T-helper 22 cell (primary cell): ENCODE results near the gene ZNF700.
"Not testable (repeated sequence)": the region's sequence is repeated elsewhere in the genome, so short reads cannot be mapped to it uniquely, and the experiment has no call there.

Experiments used
- DNase-seq: peaks from one replicate; pipeline ENCODE4 v3.0.0-alpha.2; 2020; ENCODE audit warnings: low read depth

ZNF700 gene

DNA sequence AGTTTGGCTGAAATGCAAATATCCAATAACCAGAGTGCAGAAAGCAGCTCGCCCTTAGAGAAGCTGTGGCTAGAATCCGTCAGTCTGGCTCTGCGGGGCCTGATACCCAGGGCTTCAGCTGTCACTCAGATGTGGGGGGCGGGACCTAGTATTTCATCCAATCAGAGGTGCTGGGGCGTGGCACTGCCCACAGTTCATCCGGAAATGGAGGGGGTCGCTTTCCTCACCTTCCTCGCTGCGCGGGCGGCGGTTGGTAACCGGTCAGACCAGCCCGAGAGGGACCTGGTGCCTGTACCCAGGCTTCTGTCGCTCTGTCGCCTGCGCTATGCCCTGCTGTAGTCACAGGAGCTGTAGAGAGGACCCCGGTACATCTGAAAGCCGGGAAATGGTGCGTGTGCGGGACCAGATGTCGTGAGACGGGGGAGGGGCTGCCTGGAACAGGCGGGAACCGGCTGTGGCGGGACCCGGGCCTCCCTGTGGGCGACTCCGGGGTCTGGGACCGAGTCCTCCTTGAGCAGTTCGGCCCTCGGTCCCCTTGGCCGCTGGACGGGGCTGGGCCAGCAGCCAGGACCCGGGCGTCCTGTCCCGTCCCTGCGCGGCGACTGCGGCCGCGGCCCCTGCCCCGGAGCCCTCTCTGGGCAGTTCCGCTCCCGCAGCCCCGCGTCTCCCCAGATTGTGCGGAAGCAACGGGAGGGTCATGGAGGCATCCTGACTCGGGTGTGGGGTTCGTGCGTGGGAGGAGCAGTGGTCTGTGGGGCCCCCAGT, at the start of gene ZNF700:
Gene ZNF700 (plus strand): TSS at position 222 of the 765 bp plus-strand sequence. CDS start 104 bp downstream, at position 326.
- DNase-seq: peak; percentile 83

DNA sequence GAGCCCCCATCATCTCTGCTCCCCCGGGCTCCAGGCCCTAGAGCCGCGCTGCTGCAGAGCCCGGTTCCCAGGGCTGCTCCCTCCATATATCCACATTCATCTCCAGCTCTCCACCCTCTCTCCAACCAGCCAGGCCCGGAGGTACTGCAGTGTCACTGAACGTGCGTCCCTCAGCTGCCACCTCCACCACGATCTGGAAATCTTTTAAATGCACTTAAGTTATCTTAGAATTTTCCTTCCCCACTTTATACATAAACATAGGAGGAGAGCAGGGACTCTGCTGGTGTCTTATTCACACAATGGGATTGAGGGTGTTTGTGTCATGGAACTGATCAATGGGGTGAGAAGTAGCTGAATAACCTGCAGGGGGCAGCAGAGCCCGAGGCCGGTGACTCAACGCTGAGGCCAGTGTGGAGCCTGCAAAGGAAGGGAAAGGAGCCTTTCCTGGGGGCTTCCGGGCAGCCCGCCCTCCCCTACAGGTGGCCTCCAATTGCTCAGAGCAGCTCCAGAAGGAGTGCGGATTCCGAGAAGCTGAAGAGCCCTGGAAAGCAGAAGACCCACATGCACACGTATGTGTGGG, 45.1 kb upstream of the ZNF700 start:
- not testable (repeated sequence) for DNase-seq

DNA sequence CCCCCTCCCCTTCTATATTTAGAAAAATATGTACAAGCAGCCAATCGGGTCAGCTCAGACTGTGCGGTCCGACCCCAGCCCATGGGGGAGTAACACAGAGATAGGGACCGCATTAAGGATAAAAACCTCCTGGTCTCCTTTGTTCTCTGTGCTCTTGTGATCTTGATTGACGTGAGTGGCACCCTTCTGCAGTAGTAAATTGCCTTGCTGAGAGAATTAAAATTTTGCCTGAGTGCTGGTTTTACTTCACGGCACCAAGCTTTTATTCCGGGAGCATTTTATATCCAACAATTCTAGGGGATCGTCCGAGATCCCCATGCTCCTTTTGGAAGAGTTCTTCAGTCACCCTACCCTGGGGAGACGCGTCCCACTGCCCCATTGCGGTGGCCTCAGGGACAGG, 44.3 kb upstream of the ZNF700 start:
- DNase-seq: no peak

DNA sequence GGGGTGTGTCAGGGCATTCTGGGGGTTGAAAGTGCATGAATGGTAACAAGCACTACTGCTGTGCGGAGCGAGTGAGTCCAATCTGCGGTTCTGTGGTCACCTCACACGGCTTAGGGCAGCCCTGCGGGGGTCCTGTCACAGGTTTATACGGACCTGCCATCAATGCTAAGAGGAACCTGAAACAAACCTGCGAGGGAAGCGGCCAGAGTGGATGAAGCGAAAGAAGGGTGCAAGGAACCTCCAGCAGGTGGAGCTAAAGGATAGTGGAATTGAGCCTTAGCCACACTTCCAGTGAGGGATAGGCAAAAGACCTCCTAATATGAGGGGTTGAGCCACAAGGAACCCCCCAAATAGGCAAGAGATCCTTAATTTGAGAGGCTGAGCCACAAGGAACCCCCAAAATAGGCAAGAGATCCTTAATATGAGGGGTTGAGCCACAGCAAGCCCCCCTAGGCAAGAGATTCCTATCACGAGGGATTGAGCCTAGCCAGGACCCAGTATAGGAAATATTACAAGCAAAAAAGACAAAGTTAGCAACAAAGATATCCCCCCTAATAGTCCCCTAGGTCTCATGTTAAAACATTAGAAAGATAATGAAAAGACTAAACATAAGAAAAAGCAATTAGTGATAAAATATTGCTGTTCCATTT, 43.6 kb upstream of the ZNF700 start:
- peak; percentile 2 for DNase-seq

DNA sequence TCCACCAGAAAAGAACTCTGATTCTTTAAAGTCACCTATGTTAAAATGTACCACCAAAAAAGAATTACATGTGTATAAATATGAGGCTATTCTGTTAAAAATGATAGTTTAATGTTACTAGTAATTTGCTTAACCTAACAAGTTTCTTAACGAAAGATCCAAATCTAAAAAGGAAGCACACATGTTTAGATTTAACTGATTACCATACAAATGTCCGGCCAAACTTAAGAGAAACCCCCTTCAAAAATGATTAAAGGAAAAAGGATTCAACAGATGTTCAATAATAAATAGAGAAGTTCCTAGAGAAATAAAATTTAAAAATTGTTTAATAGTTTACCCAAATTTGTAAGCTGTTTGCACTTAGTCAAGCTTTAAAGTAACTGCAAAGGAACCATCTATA, 42.3 kb upstream of the ZNF700 start:
- no peak for DNase-seq

DNA sequence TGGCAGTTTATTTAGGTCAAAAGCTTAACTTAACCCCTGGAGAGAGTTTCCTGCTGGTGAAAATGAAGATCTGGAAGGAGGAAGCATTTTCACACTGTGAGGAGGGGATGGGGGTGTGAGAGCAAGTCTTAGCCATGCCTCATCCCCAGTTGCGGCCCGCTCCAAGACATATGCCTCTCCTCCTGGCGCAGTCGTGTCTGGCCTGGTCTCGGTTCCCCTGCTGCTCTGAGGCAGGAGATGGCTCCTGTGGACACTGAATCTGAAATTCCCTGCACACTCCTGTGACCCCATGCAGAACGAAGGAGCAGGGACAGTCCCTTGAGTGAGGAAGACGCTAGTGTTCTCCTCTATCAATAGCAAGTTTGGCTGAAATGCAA, 37.7 kb upstream of the ZNF700 start:
- no peak for DNase-seq

DNA sequence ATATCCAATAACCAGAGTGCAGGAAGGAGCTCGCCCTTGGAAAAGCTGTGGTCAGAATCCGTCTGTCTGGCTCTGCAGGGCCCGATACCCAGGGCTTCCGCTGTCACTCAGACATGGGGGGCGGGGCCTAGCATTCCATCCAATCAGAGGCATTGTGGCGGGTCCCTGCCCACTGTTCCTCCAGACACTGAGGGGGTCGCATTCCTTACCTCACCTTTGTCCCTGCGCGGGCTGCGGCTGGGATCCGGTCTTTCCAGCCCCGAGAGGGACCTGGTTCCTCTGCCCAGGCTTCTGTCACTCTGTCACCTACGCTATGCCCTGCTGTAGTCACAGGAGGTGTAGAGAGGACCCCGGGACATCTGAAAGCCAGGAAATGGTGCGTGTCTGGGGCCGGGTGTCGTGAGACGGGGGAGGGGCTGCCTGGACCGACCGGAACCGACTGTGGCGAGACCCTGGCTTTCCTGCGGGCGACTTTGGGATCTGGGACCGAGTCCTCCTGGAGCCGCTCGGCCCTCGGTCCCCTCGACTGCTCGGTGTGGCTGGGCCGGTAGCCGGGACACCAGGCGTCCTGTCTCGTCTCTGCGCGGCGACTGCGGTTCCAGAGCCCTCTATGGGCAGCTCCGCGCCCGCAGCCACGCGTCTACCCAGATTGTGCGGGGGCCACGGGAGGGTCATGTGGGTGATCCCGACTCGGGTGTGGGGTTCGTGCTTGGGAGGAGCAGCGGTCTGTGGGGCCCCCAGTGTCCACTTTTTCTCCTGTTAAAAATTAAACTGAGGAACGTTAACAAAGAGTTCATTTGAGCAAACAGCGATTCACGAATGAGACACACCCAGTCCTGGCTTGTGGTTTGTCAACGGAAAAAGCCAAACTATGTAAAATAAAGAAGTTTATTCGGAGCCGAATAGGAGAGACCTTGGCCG, 37.0 kb upstream of the ZNF700 start, which contains the start of gene ZNF69:
Gene ZNF69 (plus strand): TSS at position 172 of the 921 bp plus-strand sequence. CDS start 142 bp downstream, at position 314.
- peak; percentile 1 for DNase-seq

DNA sequence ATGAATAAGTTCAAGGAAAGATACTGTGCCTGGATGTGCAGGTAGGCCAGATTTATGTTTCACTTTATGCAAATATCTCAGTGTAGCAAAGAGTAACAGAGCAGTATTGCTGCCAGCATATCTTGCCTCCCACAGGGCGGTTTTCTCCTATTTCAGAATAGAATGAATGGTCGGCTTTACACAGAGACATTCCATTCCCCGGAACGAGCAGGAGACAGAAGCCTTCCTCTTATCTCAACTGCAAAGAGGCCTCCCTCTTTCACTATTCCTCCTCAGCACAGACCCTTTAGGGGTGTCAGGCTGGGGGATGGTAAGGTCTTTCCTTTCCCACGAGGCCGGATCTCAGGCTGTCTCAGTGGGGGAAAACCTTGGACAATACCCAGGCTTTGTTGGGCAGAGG, 35.0 kb upstream of the ZNF700 start:
- DNase-seq: not testable (repeated sequence)

DNA sequence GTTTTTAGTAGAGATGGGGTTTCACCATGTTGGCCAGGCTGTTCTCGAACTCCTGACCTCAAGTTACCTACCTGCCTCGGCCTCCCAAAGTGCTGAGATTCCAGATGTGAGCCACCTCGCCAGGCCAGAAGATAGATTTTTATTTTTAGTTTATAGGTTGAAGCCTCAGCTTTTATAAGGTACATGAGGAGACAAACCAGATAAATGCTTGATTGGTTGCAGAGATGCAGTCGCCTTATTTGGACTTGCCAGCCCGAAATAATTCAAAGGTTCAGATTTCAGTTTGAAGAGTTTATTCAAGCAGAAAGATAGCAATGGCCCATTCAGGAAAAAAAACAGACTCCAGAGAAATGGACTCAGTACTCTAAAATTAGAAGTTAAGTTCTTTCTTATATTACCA, 34.3 kb upstream of the ZNF700 start:
- no peak for DNase-seq

DNA sequence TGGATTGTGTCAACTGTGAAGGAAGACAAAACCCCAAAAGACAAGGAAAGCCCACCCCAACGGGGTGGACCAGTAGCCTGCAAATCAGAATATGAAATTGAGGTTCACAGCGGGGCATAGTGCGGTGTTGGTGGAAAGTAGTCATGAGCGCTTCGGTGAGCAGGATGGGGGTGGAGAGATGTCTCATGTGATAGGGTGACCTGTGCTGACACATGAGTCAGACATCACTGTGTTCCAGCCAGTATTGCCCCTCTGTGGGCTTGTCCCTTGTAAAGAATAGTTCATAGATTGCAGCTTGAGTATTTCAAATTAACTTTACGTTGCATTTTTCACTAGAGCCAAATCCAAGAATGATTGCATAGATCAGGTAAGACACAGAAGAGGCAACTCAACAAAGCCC, 30.1 kb upstream of the ZNF700 start:
- DNase-seq: no peak

DNA sequence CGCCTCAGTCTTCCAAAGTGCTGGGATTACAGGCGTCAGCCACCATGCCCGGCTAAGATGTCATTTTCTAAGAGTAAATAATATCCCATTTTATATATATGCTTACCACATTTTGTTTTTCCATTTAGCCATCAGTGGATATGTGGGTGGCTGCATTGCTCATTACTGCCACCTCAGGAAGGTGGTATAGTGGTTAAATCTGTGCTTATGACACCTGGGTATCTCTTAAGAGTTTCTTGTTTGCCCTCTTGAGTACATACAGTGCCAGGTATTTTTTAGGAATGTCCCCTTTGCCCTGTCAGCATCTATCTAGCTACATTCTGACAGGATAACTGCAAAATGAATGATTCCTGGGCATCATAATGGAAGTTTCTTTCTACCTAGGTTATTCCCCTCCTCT, 22.7 kb upstream of the ZNF700 start:
- no peak for DNase-seq

DNA sequence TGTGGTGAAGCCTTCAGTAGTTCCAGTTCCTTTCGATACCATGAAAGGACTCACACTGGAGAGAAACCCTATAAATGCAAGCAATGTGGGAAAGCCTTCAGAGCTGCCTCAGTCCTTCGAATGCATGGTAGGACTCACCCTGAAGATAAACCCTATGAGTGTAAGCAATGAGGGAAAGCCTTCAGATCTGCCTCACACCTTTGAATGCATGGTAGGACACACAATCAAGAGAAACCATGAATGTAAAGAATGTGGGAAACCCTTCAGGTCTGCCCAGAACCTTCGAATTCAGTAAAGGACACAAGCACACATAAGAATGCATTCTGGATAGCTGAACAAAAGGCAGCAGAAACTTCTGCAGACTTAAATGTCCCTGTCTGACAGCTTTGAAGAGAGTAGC, 19.0 kb upstream of the ZNF700 start:
- DNase-seq: no peak

DNA sequence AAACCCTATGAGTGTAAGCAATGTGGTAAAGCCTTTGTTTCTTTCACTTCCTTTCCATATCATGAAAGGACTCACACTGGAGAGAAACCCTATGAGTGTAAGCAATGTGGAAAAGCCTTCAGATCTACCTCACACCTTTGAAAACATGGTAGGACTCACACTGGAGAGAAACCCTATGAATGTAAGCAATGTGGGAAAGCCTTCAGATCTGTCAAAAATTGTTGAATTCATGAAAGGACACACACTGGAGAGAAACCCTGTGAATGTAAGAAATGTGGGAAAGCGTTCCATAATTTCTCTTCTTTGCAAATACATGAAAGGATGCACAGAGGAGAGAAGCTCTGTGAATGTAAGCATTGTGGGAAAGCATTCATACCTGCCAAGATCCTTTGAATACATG, 13.0 kb upstream of the ZNF700 start:
- not testable (repeated sequence) for DNase-seq

DNA sequence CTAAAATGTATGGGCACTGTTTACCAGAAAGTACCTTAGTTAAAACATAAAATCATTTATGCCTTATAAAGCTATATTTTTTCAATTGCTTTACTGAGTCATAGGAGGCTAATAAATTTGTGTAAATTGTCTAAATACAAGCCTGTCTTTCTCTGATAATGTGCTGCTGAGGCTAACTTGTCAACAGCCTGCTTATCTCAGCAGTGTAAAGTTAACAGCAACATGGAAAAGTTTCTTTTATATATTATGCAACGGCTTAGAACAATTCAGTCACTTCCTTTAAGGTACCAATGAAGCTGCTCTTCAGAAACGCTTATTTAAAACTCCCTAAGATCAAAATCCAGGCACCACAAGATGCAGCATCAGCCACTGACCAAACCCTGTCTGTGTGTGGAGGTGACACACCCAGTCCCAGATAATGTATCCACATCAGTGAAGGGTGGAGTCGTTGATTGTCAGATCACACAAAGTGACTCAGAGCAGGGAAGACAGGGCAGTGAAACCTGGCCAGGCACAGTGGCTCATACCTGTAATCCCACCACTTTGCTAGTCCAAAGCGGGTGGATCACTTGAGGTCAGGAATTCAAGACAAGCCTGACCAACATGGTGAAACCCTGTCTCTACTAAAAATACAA, 10.4 kb upstream of the ZNF700 start:
- not testable (repeated sequence) for DNase-seq

DNA sequence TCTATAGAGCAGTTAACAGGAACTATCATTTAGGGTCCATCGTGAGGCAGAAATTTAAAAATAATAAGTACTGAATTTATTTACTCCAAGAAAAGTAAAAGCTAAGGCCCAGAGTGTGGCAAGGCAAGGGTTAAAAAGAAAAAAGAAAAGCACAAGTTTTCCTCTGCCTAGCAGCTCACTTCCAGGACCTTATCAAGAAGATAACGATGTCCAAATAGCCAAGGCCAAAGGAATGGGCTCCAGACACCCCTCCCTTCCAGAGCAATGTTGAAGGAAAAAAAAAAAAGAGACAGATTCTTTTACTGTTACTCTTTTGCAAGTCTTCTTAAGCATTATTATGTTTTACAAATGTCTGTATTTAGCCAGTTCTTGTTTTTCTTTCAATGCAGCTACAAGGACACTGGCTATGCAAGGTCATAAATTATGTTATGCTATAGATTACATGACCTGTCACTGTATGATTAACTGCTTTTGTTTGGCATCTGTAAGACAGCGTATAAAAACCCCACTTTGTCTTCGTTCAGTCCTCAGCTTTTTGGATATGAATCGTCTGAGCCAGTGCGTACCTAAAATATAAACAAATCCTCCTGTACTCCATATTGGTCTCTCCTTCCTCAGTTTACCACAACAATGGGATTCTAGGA, 2.9 kb upstream of the ZNF700 start:
- no peak for DNase-seq

DNA sequence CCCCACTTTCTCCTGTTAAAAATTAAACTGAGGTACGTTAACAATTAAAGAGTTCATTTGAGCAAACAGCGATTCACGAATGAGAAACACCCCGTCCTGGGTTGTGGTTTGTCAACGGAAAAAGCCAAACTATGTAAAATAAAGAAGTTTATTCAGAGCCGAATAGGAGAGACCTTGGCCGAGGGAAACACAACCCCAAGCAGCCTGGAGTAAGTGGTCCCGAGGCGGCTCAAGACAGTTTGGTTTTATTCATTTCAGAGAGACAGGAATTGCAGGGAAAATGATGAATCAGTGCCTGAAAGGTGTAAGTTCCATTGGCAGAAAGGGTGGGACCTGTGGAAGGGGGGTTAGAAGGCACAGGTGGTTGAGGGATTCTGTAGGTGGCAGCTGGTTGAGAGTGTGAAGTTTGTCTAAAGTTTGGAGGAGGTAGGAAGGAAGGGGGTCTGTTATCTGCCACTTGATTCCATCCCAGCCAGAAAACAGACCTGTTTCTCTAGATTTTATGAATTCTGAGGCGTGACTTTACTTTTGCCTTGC, 812 bp downstream of the ZNF700 start:
- not testable (repeated sequence) for DNase-seq

DNA sequence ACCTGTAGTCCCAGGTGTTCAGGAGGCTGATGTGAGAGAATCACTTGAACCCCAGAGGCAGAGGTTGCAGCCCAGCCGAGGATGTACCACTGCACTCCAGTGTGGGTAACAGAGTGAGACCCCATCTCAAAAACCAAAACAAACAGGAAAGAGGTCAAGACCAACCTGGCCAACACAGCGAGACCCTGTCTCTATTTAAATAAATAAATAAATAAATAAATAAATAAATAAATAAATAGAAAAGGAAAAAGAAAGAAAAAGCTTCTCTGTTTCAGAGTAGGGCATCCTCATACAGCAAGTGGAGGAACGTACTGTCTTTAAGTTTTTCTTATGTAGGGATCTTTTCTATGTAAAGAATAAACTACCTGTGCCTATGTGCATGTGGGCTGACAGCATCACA, 2.3 kb downstream of the ZNF700 start:
- no peak for DNase-seq

DNA sequence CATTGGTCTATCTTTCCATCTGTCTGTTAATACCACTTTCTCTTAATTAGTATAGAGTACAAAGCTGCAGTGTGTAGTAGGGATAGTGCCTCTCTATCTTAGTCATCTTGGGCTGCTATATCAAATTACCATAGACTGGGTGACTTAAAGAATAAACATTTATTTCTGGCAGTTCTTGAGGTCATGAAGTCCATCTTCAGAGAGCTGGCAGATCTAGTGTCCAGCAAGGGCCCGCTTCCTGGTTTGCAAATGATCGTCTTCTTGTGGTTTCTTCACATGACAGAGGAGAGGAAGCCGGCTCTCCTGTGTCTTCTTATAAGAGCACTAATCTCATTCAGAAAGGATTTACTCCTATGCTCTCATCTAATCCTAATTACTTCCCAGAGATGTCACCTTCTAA, 6.1 kb downstream of the ZNF700 start:
- no peak for DNase-seq

DNA sequence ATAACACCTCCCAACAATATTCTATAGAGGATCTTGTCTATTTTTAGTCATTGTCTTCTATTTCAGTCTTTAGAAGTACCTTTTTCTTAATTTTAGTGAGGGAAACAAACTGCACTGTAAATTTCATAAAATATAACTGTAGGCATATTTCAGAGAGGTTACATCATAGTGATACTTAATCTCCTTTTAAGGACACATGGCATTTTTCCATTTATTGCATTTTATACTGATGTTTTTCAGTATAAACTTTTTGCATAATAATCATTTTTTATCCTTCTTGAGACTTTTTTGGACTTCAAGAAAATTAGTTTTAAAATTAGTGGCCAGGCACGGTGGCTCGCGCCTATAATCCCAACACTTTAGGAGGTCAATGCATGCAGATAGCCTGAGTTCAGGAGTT, 6.6 kb downstream of the ZNF700 start:
- DNase-seq: no peak

DNA sequence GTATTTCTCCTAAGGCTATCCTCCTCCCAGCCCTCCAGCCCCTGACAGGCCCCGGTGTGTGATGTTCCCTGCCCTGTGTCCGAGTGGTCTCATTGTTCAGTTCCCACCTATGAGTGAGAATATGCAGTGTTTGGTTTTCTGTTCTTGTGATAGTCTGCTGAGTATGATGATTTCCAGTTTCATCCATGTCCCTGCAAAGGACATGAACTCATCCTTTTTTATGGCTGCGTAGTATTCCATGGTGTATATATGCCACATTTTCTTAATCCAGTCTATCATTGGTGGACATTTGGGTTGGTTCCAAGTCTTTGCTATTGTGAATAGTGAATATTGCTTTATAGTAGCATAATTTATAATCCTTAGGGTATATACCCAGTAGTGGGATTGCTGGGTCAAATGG, 10.9 kb downstream of the ZNF700 start:
- DNase-seq: not testable (repeated sequence)

DNA sequence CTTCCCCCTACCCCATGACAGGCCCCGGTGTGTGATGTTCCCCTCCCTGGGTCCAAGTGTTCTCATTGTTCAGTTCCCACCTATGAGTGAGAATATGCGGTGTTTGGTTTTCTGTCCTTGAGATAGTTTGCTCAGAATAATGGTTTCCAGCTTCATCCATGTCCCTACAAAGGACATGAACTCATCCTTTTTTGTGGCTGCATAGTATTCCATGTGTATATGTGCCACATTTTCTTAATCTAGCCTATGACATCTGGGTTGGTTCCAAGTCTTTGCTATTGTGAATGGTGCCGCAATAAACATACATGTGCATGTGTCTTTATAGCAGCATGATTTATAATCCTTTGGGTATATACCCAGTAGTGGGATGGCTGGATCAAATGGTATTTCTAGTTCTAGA, 13.5 kb downstream of the ZNF700 start:
- DNase-seq: not testable (repeated sequence)
